GM23248 (cell line): Measurements from ENCODE around the gene HIVEP3. TPM values are rescaled to one million over a fixed set of nuclear protein-coding genes. Genes with fewer than 3 reads are reported as not detected.

Source experiments
- DNase-seq: peaks from one replicate; pipeline ENCODE4 v3.0.0-alpha.2; 2015
- H2AFZ ChIP-seq: fragments of 200-600 bp; sonication (generic); 2 replicates; pipeline ENCODE4 v1.6.1; 2016; ENCODE audit warnings: antibody characterized with exemption
- H3F3A ChIP-seq: fragments of 200-600 bp; sonication (generic); 2 replicates; pipeline ENCODE4 v1.6.1; 2016; ENCODE audit warnings: mild to moderate bottlenecking, antibody characterized with exemption, mixed run types; ENCODE audit not compliant: insufficient read depth
- H3K27ac ChIP-seq: fragments of 200-600 bp; sonication (generic); 2 replicates; pipeline ENCODE4 v1.5.1; 2016; ENCODE audit warnings: mild to moderate bottlenecking
- H3K27me3 ChIP-seq: fragments of 200-600 bp; sonication (generic); replicated peaks from 2 replicates; pipeline ENCODE4 v1.6.1; 2016; ENCODE audit warnings: mild to moderate bottlenecking; ENCODE audit not compliant: insufficient read depth
- H3K36me3 ChIP-seq: fragments of 200-600 bp; sonication (generic); 2 replicates; pipeline ENCODE4 v1.6.1; 2016; ENCODE audit warnings: low read depth, mild to moderate bottlenecking
- H3K4me1 ChIP-seq: fragments of 200-600 bp; sonication (generic); 2 replicates; pipeline ENCODE4 v1.6.1; 2016; ENCODE audit warnings: mild to moderate bottlenecking; ENCODE audit not compliant: insufficient read depth
- H3K4me2 ChIP-seq: fragments of 200-600 bp; sonication (generic); one replicate; pipeline ENCODE4 v1.6.1; 2016; ENCODE audit warnings: mild to moderate bottlenecking; ENCODE audit not compliant: unreplicated experiment
- H3K4me3 ChIP-seq: fragments of 200-600 bp; sonication (generic); 2 replicates; pipeline ENCODE4 v1.5.1; 2016; ENCODE audit warnings: mild to moderate bottlenecking
- H3K79me2 ChIP-seq: fragments of 200-600 bp; sonication (generic); 2 replicates; pipeline ENCODE4 v1.6.1; 2016; ENCODE audit warnings: mild to moderate bottlenecking; ENCODE audit not compliant: insufficient read depth
- H3K9ac ChIP-seq: fragments of 200-600 bp; sonication (generic); 2 replicates; pipeline ENCODE4 v1.6.1; 2016; ENCODE audit warnings: mild to moderate bottlenecking
- H3K9me2 ChIP-seq: fragments of 200-600 bp; sonication (generic); 2 replicates; pipeline ENCODE4 v1.6.1; 2016; ENCODE audit warnings: mixed run types, mild to moderate bottlenecking, moderate library complexity; ENCODE audit not compliant: insufficient read depth
- H3K9me3 ChIP-seq: fragments of 200-600 bp; sonication (generic); one replicate; pipeline ENCODE4 v1.6.1; 2017; ENCODE audit warnings: low read depth
- H4K20me1 ChIP-seq: fragments of 200-600 bp; sonication (generic); 2 replicates; pipeline ENCODE4 v1.6.0; 2016; ENCODE audit not compliant: insufficient read depth
- EZH2 ChIP-seq: fragments of 200-600 bp; sonication (generic); IDR thresholded peaks from 2 replicates; pipeline ENCODE4 v1.6.1; 2018; ENCODE audit warnings: antibody characterized with exemption, mild to moderate bottlenecking; ENCODE audit not compliant: insufficient read depth, poor library complexity, severe bottlenecking
- EZH2phosphoT487 ChIP-seq: fragments of 200-600 bp; sonication (generic); IDR thresholded peaks from 2 replicates; pipeline ENCODE4 v1.6.1; 2018; ENCODE audit warnings: antibody characterized with exemption, moderate library complexity, mild to moderate bottlenecking, low read depth; ENCODE audit not compliant: insufficient read depth
- WGBS, 2 experiments: methylation state at CpG; one replicate each; pipeline ENCODE4 v1.1.6; 2015 to 2017; ENCODE audit warnings: low lambda C conversion rate in 2 of 2, low coverage in 1 of 2; ENCODE audit errors: missing lambda C conversion rate in 2 of 2; 5-methylcytosine and 5-hydroxymethylcytosine counted together
- in situ Hi-C: fragments of 300-500 bp; cut with MboI; formaldehyde crosslinking; loops from 2 replicates; pipeline ENCODE4 v1.15.0; 2020
- polyA plus RNA-seq: library from polyadenylated mRNA; unstranded; fragments of >200 nt; fragmentation: Nextera tagmentation; extraction: Ambion mirVana; gene quantifications from 2 replicates; pipeline ENCODE4 v1.2.1, GENCODE V29; 2016
- total RNA-seq: library from RNA; depleted of rRNA; stranded (reverse); fragments of >200 nt; shearing (Covaris generic); gene quantifications from 2 replicates; pipeline ENCODE4 v1.2.3, GENCODE V29; 2014

HIVEP3 gene
- total and polyA plus RNA-seq, 2 experiments from 2014 or later = 1.7 to 7.2 TPM

DNA sequence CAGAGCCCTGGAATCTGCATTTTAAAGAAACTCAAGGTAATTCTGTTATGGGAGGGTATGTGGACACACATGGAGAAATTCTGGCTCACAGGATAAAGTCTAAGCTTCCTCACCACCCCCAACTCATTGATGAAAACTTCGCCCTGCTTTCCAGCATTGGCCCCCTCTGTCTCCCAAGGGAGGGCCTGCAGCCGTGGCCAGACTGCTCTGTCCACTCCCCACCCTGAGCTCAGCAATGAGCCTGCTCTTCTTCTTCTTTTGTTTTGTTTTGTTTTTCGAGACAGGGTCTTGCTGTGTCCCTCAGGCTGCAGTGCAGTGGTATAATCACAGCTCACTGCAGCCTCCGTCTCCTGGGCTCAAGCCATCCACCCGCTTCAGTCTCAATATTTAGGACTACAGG is 297.5 kb downstream of the HIVEP3 start:
- no peak overlapping the region for H3K4me2 ChIP-seq
- H3K36me3 ChIP-seq = no peaks in the 10 kb centered on the region
- TF ChIP-seq EZH2 (no peak), EZH2phosphoT487 (no peak)
- H3K79me2 ChIP-seq = peaks cover 13% of the 10 kb centered on the region; the same call in 1 of the 2 replicates
- peaks cover 34% of the 10 kb centered on the region for H3K4me1 ChIP-seq
- no peak overlapping the region for H3K4me3 ChIP-seq
- in situ Hi-C loops = no loop called here
- 96% methylated on average over 5 of the region's 5 CpGs for WGBS, 2 experiments
- no peaks in the 10 kb centered on the region for H3K9me3 ChIP-seq
- no peaks in the 10 kb centered on the region for H3F3A ChIP-seq
- no peak overlapping the region for H2AFZ ChIP-seq
- no peaks in the 10 kb centered on the region for H3K27me3 ChIP-seq
- no peak overlapping the region for H3K9ac ChIP-seq
- no peak overlapping the region for H3K27ac ChIP-seq
- no peaks in the 10 kb centered on the region for H3K9me2 ChIP-seq
- no peak for DNase-seq
- H4K20me1 ChIP-seq = no peaks in the 10 kb centered on the region

GRCh38 chr1:41620365-41621169 is 298.2 kb downstream of the HIVEP3 start:
- Histone ChIP-seq H3K9me2 (no peaks in the 10 kb centered on the region), H3K4me2 (no peak overlapping the region), H3K36me3 (no peaks in the 10 kb centered on the region), H2AFZ (no peak overlapping the region), H3K9me3 (no peaks in the 10 kb centered on the region), H3K27me3 (no peaks in the 10 kb centered on the region), H3F3A (no peaks in the 10 kb centered on the region), H3K4me3 (no peak overlapping the region), H3K27ac (no peak overlapping the region), H4K20me1 (no peaks in the 10 kb centered on the region), H3K4me1 (peaks cover 27% of the 10 kb centered on the region), H3K79me2 (peaks cover 13% of the 10 kb centered on the region; the same call in 1 of the 2 replicates), H3K9ac (no peak overlapping the region)
- in situ Hi-C loops = no loop called here
- no peak for TF ChIP-seq EZH2phosphoT487
- TF ChIP-seq EZH2 = no peak
- no peak for DNase-seq
- WGBS, 2 experiments = 90 to 94% methylated on average over 9 of the region's 9 CpGs

DNA sequence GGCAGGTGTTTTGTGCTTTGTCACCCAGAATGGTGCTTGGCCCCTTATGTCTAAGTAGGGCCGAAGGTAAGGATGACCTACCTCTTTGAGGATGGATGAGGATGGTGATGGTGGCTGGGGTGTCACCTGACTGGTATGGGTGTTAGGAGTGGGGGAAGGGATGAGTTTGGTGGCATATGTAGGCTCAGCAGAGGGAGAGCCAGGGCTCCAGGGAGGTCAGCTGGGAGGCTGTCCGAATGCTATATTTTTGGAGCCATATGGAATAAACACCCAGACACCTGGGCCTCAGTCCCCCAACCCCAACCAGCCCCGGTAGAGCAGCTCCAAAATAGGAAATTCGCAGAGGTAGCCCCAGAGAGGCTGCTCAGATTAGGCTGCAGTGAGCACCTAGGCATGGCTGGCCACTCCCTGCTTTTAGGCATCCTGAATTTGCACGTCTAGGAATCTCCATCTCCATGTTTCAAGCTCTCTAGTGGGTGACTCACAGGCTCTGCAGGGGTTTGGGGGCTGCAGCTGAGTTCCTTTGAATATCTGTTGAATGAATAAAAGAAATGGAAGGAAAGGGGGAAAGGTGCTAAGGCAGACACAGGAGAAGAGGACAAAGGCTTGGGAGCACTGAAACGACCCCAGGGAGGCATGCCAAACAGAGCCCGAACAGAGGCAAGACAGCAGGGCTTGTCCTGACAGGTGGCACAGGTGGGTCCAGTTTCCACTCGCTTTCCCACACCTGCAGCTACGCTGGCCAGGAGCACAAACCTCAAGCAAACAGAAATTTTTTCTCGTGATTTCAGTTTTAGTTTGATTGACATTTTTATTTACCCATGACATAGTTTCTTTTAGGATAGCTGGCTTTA is 299.0 kb downstream of the HIVEP3 start:
- WGBS, 2 experiments = 87 to 88% methylated on average over 10 of the region's 10 CpGs
- Histone ChIP-seq H3K9me2 (no peaks in the 10 kb centered on the region), H3K79me2 (peaks cover 13% of the 10 kb centered on the region; the same call in 1 of the 2 replicates), H3K9ac (no peak overlapping the region), H3F3A (no peaks in the 10 kb centered on the region), H3K9me3 (no peaks in the 10 kb centered on the region), H3K27me3 (no peaks in the 10 kb centered on the region), H3K36me3 (no peaks in the 10 kb centered on the region), H3K27ac (no peak overlapping the region), H2AFZ (no peak overlapping the region), H3K4me3 (no peak overlapping the region), H3K4me2 (no peak overlapping the region), H3K4me1 (peaks cover 25% of the 10 kb centered on the region), H4K20me1 (no peaks in the 10 kb centered on the region)
- DNase-seq = no peak
- TF ChIP-seq EZH2 = no peak
- TF ChIP-seq EZH2phosphoT487 = no peak
- in situ Hi-C loops = no loop called here

- Histone ChIP-seq H3K4me3 (no peak overlapping the region), H3K4me2 (no peak overlapping the region), H3K27ac (no peak overlapping the region), H3K27me3 (no peaks in the 10 kb centered on the region), H3K4me1 (peaks cover 30% of the 10 kb centered on the region), H4K20me1 (no peaks in the 10 kb centered on the region), H2AFZ (no peak overlapping the region), H3F3A (0 out of 2 replicates have a peak, but pooled peaks cover 8% of the 10 kb centered on the region), H3K9ac (no peak overlapping the region), H3K9me3 (no peaks in the 10 kb centered on the region), H3K36me3 (no peaks in the 10 kb centered on the region), H3K9me2 (no peaks in the 10 kb centered on the region), H3K79me2 (peaks cover 6% of the 10 kb centered on the region; the same call in 1 of the 2 replicates)
- WGBS, 2 experiments = 89 to 96% methylated on average over 5 to 6 of the region's 6 CpGs
- DNase-seq = no peak
- in situ Hi-C loops = no loop called here
- no peak for TF ChIP-seq EZH2
- no peak for TF ChIP-seq EZH2phosphoT487
Observed at GRCh38 chr1:41618871-41619270, 299.9 kb downstream of the HIVEP3 start.
